GDM1 (cell line): ENCODE data around the gene ARHGEF11.

Experiments
- DNase-seq: peaks from one replicate; lab custom pipeline; 2025; lab: John Stamatoyannopoulos, UW

The ARHGEF11 gene

GRCh38 chr1:156949127-156949526, 96.4 kb downstream of the ARHGEF11 start:
- no peak for DNase-seq

- no peak for DNase-seq
These were observed 96.8 kb downstream of the ARHGEF11 start for GRCh38 chr1:156948708-156949107.

GRCh38 chr1:156947818-156948525, 97.6 kb downstream of the ARHGEF11 start:
- DNase-seq = no peak

- DNase-seq = no peak
These were observed 98.4 kb downstream of the ARHGEF11 start for GRCh38 chr1:156947127-156947526.

GRCh38 chr1:156945881-156946661, 99.5 kb downstream of the ARHGEF11 start:
- no peak for DNase-seq

- no peak for DNase-seq
These were observed 100.7 kb downstream of the ARHGEF11 start for GRCh38 chr1:156944848-156945247.

GRCh38 chr1:156944268-156944667, 101.3 kb downstream of the ARHGEF11 start:
- DNase-seq = no peak

GRCh38 chr1:156943756-156944155, 101.8 kb downstream of the ARHGEF11 start:
- DNase-seq = no peak

GRCh38 chr1:156942576-156942975, 103.0 kb downstream of the ARHGEF11 start:
- DNase-seq = no peak

GRCh38 chr1:156942176-156942575, 103.4 kb downstream of the ARHGEF11 start:
- DNase-seq = no peak

- DNase-seq = no peak
These were observed 103.9 kb downstream of the ARHGEF11 start for GRCh38 chr1:156941675-156942074.

- no peak for DNase-seq
These were observed 105.7 kb downstream of the ARHGEF11 start for GRCh38 chr1:156939786-156940334.

- no peak for DNase-seq
These were observed 106.7 kb downstream of the ARHGEF11 start for GRCh38 chr1:156938813-156939212.

GRCh38 chr1:156937883-156938282, 107.7 kb downstream of the ARHGEF11 start:
- DNase-seq = no peak

- no peak for DNase-seq
These were observed 108.8 kb downstream of the ARHGEF11 start for GRCh38 chr1:156936721-156937220.

GRCh38 chr1:156936191-156936590, 109.4 kb downstream of the ARHGEF11 start:
- DNase-seq = no peak

GRCh38 chr1:156935505-156936128, 109.9 kb downstream of the ARHGEF11 start:
- no peak for DNase-seq

GRCh38 chr1:156933136-156933535, 112.4 kb downstream of the ARHGEF11 start:
- no peak for DNase-seq

- DNase-seq = no peak
These were observed 113.4 kb downstream of the ARHGEF11 start for GRCh38 chr1:156931974-156932710.

- DNase-seq = no peak
These were observed 114.2 kb downstream of the ARHGEF11 start for GRCh38 chr1:156931211-156931952.

- DNase-seq = no peak
These were observed 115.1 kb downstream of the ARHGEF11 start for GRCh38 chr1:156930483-156930882.
